Fibroblast of skin of scalp (primary cell): ENCODE data around the gene PFDN4.

Experiments
- DNase-seq: peaks from one replicate; pipeline ENCODE4 v3.0.0-alpha.2; 2013

The PFDN4 gene

DNA sequence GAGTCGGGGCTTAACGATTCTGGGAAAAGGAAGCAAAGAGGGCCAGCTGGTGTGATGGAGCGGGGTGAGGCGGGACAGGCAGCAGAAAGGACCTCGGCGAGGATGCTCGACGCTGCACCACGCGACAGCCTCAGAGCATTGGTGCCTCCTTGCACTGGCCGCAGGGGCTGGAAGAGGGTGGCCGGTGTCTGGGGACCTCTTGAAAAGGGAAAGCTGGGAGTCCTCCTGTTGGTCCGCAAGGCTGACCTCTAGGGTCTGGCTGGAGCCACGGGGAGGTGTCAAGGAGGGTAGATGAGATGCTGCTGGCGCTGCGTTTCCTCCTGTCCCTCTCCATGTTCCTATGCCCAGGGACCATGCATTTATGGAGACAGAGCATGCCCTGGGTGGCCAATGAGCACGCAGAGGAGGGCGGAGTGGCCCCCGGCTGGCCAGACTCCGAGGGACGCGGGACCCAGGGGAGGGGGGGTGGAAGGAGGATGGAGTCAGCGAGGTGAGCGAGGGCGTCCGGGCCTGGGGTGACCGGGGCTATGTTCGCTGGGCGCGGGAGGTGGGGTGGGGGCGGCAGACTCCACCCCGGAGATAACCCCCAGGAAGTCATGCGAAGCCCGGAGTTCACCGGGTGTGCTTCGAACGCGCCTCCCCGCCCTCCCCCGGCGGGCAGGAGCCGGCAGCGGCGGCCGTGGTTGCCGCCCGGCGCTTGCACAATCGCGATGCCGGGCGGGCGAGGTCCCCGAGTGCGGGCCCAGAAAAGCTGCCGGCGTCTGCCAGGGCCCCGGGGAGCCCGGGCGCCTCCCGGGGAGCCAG, 34.0 kb upstream of the PFDN4 start, which contains the start of gene CYP24A1:
Gene CYP24A1, minus strand, starts transcription at position 334 of the 804 bp plus-strand sequence. CDS start 407 bp downstream, outside the sequence.
- no peak for DNase-seq

GRCh38 chr20:54174457-54175175, 33.3 kb upstream of the PFDN4 start:
- DNase-seq, result no peak

DNA sequence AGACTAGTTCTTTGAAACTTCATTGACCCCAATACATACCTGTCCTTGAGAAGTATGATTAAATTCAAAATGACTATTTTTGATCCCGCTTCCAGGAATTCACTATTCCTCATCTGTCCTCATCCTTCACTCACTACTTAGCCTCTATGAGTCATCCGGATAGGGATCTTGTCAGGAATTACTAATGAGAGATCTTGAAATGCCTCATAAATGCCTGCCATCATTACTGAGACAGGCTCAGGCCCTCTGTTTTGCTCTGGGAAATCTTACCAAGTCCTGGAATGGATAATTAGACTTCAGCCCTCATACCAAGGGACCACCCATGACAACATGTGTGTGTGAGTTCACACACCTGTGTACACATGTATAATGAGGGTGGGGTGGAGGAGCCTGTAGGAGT, 31.3 kb upstream of the PFDN4 start:
- DNase-seq, result peak; percentile 43

- DNase-seq, result no peak
Observed at GRCh38 chr20:54177378-54177777, 30.5 kb upstream of the PFDN4 start.

- no peak for DNase-seq
Observed at GRCh38 chr20:54178256-54178655, 29.6 kb upstream of the PFDN4 start.

DNA sequence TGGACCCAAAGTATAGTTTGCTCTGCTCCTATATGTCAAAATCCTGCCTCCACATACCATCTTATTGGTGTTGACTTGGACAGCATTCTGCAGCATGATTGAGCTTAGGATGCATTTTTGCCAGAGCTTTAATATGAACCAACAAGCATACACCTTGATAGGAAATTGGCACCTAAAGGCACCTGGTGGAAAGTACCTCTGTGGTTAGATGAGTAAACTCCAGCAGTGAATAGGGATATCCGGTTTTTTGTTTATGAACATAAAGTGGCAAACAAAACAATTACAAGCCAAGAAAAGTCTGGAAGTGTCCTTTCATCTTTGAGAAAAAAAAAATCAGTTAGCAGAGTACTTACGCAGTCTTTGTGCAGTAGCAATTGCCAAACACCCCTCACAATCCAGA, 27.9 kb upstream of the PFDN4 start:
- no peak for DNase-seq

GRCh38 chr20:54180931-54181330, 27.0 kb upstream of the PFDN4 start:
- DNase-seq, result no peak

- DNase-seq, result no peak
Observed at GRCh38 chr20:54184071-54184470, 23.8 kb upstream of the PFDN4 start.

DNA sequence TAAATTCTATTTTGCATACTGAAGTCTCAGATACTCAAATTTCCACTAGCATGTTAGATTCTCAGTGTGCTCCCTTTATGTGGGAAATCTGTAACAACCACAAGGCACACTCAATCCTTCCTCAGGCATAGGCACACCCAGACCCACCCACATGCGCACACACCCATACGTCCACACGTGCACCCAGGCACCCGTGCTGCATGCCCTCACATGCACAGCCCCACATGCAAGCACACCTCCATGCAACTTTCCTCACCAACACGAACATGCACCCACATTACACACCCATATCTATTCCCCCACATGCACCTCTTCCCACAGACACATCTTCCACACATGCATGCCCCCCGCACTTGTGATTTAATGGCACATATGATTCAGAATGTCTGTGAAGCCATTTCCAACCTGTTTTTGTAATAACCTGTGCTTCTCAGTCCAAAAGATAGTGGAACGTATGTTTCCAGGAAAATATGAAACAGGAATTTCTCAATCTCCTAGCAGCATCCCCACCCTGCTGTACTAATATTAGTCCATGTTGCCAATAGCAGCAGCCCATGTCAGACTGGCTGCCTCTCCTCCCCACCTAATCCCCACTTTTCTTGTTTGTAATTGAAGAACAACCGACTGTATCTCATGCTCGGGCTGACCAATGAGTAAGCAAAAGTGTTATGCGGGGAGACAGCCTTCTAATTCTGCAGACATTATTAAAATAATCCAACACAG, 22.8 kb upstream of the PFDN4 start:
- DNase-seq, result no peak

DNA sequence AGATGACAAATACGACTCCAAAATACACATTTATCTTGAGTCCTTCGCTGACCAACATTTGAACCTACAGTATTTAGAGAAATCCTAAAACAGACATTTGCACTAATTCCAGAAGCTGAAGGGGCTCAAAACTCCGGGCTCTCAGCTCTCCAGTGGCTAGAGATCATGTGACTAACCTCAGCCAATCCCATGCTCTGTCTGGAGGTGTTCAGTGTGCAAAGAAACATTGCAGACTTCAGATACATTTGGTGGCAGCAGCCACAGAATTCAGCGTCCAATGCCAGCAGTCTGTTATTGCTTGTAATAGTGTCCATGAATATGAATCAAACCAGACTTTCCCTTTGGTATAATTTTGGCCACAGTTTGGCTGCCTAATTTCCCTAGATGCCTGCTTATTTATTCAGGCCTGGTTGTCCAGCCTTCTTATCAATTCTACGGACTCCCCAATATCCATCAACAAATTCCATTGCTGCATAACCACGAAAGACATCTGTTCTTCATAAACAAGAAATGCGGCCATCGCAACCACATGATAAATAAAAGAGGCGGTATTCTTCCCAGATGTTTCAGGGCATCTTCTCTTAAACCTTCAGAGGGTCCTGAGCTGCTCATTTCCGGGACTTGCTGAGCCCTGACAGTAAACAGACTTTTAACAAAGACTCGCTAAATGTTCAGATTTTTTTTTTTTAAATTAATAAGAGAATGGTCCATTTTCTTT, 19.6 kb upstream of the PFDN4 start:
- no peak for DNase-seq

DNA sequence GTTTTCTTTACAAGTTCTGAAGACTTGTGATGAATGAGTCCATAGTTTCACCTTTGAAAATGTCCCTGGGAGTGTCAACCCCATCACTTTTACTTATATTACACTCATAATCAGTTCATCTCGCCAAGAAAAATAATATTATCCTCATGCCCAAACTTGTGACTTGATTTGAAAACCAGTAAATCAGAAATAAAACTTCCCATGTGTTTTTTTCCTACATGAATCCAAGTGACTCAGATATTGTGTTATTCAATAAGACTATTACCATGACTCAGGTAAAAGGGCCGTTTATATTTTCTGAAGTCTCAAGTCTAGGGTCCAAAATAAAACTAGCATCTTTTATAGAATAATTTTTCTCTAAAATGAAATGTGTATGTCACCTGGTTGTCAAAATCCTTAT, 18.3 kb upstream of the PFDN4 start:
- DNase-seq, result no peak

DNA sequence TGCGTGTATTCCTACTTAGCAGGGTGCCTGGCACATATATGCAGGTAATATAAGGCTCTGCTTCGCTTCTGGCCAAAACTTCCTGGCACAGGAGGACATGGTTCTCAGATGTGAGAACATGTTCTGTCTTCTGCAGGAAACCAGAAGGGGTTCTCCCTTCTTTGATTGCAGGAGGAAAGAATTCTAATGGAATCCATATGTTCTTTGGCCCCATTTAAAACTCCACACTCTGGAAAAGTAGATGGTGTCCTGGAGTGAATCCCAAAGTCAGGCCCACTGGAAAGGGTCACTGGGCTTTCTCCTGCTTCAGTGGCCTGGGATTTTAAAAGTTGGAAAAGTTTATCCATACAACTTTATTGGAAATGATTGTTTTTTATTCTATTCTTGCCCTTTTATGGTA, 17.7 kb upstream of the PFDN4 start:
- DNase-seq, result no peak

- no peak for DNase-seq
Observed at GRCh38 chr20:54193817-54194216, 14.1 kb upstream of the PFDN4 start.

DNA sequence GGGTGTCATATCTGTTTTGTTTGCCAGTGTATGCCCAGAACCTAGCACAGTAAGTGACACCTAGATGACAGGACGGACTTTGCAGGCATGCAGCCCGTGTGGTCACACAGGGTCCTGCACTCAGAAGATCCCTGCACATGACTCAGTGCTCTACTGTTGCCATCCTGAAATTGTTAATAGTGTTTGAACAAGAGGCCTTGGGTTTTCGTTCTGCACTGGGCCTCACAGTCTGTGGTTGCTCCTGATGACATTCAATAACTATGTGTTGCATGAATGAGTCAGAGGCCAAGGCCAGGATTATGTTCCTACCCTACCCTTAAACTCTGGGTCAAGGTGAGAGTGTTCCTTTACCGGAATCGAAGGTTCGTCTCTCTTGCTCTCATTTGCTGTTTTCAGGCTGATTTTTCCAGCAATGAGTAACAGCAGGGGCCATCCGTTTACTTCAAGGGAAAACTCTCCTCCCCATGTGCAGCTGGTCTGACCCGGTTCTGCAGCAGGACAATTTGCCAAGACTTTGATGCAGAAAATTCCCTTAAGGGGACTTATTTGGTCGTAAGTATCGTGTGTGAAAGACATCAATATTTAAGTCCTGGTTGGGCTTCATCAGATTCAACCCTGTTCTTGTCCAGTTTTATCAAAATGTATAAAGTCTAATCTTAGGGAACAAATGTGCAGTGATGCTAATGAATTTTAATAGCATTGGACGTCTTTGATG, 13.0 kb upstream of the PFDN4 start:
- DNase-seq, result peak; percentile 46

DNA sequence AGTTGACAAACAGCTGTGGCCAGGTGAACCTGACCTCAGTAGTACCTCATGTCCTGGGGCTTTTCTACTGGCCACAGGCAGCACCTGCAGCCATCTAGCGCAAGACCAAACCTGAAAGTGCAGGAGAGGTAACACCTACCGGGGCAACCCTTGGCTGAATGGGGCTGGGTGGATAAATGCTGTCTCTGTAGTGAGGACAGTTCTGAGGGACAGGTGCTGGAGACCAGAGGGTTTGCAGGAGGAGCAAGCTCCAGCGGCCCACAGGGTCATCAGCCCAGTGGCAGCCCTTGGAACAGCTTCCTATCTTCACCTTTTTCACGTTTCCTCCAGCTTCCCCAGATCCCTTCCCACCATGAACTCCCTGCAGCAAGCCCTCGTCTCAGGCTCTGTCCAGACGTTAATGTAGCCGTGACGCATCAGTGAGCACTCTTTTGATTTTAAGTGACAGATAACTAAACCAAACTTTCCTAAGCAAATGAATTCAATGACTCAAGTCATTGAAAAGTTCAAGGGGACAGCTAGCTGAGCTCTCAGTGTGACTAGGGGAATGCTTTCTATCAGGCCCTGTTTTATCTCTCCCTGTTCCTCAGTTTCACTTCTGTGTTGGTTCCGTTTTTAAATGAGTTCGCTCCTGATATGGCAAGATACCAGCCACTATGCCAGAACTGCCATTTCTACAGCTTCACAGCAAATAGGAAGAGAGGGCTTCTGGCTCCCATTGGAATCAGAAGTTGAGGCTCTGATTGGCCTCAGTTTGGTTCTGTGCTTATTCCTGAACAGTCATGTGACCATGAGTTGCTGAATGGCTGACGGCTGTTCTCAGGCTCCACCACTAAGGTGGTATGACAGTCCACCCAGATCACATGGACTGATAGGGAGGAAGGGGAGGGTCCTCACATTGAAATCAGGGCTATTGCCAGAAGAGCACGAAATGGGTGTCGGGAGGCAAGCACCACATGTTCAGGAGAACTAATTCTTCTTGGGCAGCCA, 12.1 kb upstream of the PFDN4 start:
- no peak for DNase-seq

GRCh38 chr20:54197621-54198604, 10.0 kb upstream of the PFDN4 start:
- DNase-seq, result peak; percentile 68

GRCh38 chr20:54199283-54199682, 8.6 kb upstream of the PFDN4 start:
- DNase-seq, result no peak

DNA sequence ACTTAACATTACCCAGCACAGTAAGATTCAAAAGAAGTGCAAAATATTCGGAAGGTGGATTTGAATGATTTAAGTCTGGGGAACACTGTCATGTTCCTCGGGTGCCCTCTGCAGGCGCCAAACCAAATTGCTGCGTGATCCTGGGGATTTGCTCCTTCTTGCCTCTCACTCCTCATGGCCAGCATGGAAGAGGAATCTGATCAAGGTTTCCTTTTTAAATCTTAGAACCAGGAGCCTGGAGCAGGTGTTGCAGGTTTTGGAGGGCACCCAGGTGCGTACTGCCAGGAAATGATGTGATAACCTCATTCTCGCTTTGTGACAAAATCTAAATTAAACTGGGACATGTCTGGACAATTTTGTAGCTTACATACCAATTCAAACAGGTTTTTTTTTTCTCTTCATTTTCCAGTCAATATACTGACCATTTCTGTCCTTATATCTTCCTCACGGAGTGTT, 8.1 kb upstream of the PFDN4 start:
- DNase-seq, result peak; percentile 74
